ENCODE results near the gene NAXD.
"Not testable (repeated sequence)": the region's sequence is repeated elsewhere in the genome, so short reads cannot be mapped to it uniquely, and the experiment has no call there.

The NAXD gene

DNA sequence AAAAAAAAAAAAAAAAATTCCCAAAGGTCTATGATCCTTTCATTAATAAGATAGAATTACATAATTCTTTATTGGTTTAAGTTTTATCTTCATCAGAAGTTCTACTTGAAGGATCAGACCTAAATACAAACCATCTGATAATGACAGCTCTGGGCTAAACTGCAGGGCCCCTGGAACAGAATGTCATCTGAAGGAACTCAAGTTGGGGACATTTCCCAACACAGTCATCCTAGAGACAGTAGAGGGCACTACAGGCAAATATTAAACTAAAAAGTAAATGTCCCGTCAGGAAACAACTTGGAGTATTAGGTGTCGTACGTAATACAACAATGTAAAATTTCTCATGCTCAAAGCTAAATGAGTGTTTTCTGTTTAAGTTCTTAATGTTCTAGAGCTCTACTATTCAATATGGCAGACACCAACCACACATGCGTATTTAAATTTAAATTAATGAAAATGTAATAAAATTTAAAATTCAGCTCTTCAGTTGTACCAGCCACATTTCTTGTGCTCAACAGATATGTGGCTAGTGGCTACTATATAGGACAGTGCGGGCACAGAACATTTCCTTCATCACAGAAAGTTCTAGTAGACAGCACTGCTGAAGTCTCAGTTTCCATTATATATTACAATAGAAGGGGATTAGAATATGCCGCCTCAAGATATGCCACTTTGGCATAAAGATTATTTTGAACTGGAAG lies 21.8 kb upstream of the NAXD start:
- no peak overlapping the region for H3K4me3 ChIP-seq (ENCODE audit: low read depth, low read length)
- DNase-seq (ENCODE audit: low read depth) = peak; percentile 75
- TF ChIP-seq, protein P1, sequence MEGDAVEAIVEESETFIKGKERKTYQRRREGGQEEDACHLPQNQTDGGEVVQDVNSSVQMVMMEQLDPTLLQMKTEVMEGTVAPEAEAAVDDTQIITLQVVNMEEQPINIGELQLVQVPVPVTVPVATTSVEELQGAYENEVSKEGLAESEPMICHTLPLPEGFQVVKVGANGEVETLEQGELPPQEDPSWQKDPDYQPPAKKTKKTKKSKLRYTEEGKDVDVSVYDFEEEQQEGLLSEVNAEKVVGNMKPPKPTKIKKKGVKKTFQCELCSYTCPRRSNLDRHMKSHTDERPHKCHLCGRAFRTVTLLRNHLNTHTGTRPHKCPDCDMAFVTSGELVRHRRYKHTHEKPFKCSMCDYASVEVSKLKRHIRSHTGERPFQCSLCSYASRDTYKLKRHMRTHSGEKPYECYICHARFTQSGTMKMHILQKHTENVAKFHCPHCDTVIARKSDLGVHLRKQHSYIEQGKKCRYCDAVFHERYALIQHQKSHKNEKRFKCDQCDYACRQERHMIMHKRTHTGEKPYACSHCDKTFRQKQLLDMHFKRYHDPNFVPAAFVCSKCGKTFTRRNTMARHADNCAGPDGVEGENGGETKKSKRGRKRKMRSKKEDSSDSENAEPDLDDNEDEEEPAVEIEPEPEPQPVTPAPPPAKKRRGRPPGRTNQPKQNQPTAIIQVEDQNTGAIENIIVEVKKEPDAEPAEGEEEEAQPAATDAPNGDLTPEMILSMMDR (conservative IDR thresholded peaks at IDR 0.05; ENCODE audit: low read depth, low read length) = peak; percentile 66

DNA sequence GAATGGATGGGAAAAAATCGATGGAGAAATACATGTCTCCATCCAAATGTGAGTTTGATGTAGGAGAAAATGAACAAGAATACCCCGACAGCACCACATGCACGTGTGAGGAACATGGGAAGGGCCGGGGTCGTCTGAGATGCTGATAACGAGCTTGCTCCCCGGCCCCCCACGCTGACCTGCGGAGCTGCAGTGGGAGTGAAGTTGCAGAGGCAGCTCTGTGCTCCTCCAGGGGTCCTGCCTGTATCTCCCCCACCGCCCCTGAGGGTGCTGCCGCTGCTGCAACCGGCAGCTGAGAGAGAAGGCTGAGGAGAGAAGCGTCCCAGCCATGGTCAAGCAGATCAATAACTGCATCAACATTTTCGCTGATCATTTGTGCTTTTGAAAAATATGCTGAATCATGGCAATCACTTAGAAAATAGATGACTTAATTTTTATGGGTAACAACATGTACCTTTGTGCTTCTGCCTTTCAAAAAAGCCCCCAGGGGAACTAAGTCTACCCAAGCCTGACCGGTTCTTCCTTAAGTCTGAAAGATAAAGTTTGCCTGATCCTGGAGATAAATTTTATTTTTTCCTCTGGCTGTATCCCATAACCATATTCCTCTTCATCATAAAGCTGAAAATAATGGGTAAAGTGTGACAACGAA lies 18.2 kb upstream of the NAXD start:
- DNase-seq (ENCODE audit: low read depth) = no peak
- H3K4me3 ChIP-seq (ENCODE audit: low read depth, low read length) = no peak overlapping the region
- TF ChIP-seq, protein P1 (conservative IDR thresholded peaks at IDR 0.05; ENCODE audit: low read depth, low read length) = no peak

DNA sequence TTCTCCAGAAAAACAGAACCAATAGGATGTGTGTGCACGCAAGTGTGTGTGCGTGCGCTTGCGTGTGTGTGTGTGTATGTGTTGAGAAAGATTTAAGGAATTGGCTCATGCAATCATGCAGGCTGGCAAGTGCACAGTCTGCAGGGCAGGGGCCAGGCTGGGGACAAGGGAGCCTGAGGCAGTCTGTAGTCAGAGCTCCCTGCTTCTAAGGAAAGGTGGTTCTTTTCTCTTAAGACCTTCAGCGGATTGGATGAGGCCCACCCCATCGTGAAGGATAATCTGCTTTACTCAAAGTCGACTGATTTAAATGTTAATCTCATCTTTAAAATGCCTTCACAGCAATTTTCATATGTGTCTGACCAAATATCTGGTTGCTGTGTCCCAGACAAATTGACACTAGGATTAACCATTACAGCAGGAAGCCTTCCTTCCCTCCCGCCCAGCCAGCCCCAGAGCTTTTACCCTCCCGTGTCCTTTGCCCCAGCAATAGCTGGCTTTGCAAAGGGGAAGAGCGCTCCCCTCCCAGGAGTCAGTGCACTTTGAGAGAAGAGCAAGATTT lies 15.0 kb upstream of the NAXD start:
- TF ChIP-seq, protein P1 (conservative IDR thresholded peaks at IDR 0.05; ENCODE audit: low read depth, low read length) = no peak
- DNase-seq (ENCODE audit: low read depth) = no peak
- no peak overlapping the region for H3K4me3 ChIP-seq (ENCODE audit: low read depth, low read length)

DNA sequence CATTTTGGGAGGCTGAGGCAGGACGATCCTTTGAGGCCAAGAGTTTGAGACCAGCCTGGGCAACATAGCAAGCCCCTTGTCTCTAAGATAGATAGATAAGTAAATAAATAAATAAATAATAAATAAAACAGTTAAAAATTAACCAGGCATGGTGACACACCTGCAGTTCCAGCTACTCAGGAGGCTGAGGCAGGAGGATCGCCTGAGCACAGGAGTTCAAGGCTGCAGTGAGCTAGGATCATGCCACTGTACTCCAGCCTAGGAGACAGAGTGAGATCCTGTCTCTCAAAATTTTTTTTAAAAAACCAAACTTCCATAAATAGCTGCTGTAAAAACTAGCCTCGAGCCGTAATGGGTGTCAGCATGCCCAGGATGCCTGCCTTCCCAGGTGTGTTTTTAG lies 14.4 kb upstream of the NAXD start:
- H3K4me3 ChIP-seq (ENCODE audit: low read depth, low read length) = no peak overlapping the region
- no peak for DNase-seq (ENCODE audit: low read depth)
- TF ChIP-seq, protein P1 (conservative IDR thresholded peaks at IDR 0.05; ENCODE audit: low read depth, low read length) = no peak

DNA sequence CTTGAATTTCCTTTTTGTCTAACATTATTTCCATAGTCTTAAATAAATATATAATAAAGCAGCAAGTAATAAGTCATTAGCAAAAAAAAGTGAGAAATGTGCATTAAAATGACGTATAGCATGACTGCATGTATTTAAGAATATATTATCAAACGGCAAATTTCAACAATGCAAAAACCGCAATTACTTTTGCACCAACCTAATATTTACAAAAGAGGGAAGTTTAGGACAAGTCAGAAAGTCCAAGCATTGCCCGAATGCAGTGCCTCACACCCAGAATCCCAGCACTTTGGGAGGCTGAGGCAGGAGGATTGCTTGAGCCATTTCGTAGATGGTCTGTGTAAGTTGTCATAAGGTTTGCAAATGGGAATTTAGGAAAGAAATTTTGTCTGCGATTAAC lies 10.2 kb upstream of the NAXD start:
- TF ChIP-seq, protein P1 (conservative IDR thresholded peaks at IDR 0.05; ENCODE audit: low read depth, low read length) = no peak
- no peak overlapping the region for H3K4me3 ChIP-seq (ENCODE audit: low read depth, low read length)
- no peak for DNase-seq (ENCODE audit: low read depth)

DNA sequence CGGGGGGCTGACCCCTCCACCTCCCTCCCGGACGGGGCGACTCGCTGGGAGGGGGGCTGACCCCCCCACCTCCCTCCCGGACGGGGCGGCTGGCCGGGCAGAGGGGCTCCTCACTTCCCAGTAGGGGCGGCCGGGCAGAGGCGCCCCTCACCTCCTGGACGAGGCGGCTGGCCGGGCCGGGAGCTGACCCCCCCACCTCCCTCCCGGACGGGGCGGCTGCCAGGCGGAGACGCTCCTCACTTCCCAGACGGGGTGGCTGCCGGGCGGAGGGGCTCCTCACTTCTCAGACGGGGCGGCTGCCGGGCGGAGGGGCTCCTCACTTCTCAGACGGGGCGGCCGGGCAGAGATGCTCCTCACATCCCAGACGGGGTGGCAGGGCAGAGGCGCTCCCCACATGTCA lies 9.1 kb upstream of the NAXD start:
- DNase-seq (ENCODE audit: low read depth); H3K4me3 ChIP-seq (ENCODE audit: low read depth, low read length): not testable (repeated sequence)

DNA sequence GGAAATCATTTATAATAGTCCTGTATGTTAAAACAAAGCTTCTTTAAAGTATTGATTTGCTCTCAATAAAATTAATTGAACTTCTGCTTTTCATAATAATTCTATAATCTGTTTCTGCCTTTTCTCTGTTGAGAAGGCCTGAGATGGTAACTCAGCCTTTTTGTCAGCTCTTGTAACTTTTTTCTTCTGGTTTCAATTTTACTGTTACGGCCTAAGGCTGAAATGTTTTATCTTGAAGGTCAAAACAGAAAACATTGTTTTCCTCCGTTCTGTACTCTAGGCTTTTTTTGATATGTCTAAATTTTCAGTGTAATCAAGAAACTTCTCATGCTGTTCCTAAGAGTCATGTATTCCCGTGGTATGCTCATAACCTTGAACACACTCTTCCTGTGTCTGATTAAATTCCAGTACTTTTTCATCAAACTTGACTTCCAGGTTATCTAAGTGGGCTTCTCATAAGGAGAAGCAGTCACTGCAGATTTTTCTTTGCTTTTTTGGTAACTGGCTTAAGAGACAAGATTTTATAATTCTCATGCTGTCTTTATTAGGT lies 7.6 kb upstream of the NAXD start:
- TF ChIP-seq, protein P1 (conservative IDR thresholded peaks at IDR 0.05; ENCODE audit: low read depth, low read length) = no peak
- no peak overlapping the region for H3K4me3 ChIP-seq (ENCODE audit: low read depth, low read length)
- DNase-seq (ENCODE audit: low read depth) = peak; percentile 28

Measured in choroid plexus epithelial cell (primary cell).